ENCODE data around the gene TJAP1.

The TJAP1 gene

DNA sequence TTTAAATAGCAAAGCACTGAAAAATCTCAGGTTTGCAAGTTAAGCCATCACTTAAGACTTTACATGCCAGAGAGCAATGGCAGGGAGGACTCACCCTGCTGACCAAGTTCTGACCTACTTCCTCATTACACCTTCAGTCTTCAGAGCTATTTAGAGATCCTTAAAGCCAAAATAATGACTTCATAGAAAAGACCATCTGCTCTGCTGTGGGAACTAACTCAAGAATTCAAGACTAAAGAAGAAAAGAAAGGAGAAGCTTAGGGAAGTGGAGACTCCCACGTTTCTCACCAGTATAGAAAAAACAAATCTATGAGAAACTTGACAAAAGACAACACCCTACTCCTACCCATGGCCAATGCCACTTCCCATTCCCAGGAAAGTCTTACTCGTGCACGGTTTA, 69.9 kb downstream of the TJAP1 start:
- no peak for DNase-seq
